Measurements from ENCODE around the gene TFDP3.

TFDP3 gene

DNA sequence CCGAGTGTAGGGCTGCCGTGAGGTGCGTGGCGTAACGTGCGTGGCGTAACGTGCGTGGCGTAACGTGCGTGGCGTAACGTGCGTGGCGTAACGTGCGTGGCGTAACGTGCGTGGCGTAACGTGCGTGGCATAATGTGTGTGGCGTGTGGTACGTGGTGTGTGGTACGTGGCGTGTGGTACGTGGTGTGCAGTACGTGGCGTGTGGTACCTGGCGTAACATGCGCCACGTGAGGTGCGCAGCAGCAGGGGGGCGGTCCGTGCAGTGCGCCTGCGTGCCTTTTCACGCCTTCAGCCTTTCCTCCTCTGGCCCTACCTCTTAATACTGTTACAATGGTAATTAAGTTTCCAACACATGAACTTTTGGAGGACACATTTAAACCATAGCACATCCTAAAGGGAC lies at the start of gene TFDP3:
TFDP3 (minus strand) TSS at position 26 of the 400 bp plus-strand sequence. CDS start 95 bp downstream, outside the sequence.
- ATAC-seq: no peak
- Mint-ChIP-seq H3K27ac (no peak within 1 kb of the TSS), H3K4me1 (no peaks in the 10 kb centered on the region)

GRCh38 chrX:133267621-133268020 lies 49.5 kb upstream of the TFDP3 start:
- H3K4me3 Mint-ChIP-seq: no peak overlapping the region
- DNase-seq (ENCODE audit: low spot score in 2 of 2): no peak
- ATAC-seq: no peak

More for the DNA sequence above, at the start of gene TFDP3:
- no peak for DNase-seq (ENCODE audit: low spot score in 2 of 2)
- Mint-ChIP-seq H3K9me3 (no peaks in the 10 kb centered on the region), H3K4me3 (no peak within 1 kb of the TSS), H3K36me3 (no peaks in the 10 kb centered on the region)

DNA sequence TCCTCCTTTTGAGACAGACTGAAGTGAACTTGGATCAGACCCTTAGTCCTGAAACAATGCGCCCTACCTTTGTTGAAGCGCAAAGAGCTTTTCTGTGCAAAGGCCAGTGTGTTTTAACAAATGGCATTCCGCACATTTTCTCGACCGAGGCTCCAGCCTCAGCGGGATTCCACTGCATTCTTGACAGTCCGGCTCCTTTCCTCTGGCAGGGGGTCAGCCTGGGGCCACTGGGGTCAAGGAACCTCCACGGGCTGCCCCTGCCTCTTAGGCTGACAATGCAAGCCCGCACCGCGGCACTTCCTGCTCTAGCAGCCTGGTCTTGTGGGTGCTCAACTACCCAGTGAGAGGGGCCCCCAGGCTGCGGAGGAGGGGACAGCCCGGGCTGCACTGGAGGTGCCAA lies 47.2 kb upstream of the TFDP3 start:
- Mint-ChIP-seq H3K4me1 (no peaks in the 10 kb centered on the region), H3K36me3 (no peaks in the 10 kb centered on the region), H3K9me3 (no peaks in the 10 kb centered on the region), H3K4me3 (no peak overlapping the region), H3K27ac (no peak overlapping the region)
- no peak for DNase-seq (ENCODE audit: low spot score in 2 of 2)
- no peak for ATAC-seq

More at GRCh38 chrX:133267621-133268020, 49.5 kb upstream of the TFDP3 start:
- H3K4me1 Mint-ChIP-seq: no peaks in the 10 kb centered on the region
- no peaks in the 10 kb centered on the region for H3K36me3 Mint-ChIP-seq
- no peak overlapping the region for H3K27ac Mint-ChIP-seq
- H3K9me3 Mint-ChIP-seq: no peaks in the 10 kb centered on the region

DNA sequence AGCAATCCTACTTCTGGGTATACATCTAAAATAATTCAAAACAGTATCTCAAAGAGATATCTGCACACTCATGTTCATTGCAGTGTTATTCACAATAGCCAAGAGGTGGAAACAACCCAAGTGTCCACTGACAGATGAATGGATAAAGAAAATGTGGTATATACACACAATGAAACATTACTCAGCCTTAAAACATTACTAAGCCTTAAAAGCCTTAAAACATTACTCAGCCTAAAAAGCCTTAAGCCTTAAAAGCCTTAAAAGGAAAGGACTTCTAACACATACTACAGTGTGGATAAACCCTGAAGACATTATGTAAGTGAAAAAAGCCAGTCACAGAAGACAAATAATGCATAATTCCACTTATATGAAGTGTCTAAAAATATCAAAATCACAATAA lies 40.3 kb upstream of the TFDP3 start:
- Mint-ChIP-seq H3K27ac (no peak overlapping the region), H3K9me3 (no peaks in the 10 kb centered on the region), H3K36me3 (no peaks in the 10 kb centered on the region), H3K4me3 (no peak overlapping the region), H3K4me1 (no peaks in the 10 kb centered on the region)
- DNase-seq (ENCODE audit: low spot score in 2 of 2) (no peak), ATAC-seq (no peak)

- Mint-ChIP-seq H3K4me3 (no peak overlapping the region), H3K4me1 (no peaks in the 10 kb centered on the region), H3K36me3 (no peaks in the 10 kb centered on the region), H3K27ac (no peak overlapping the region), H3K9me3 (no peaks in the 10 kb centered on the region)
- DNase-seq (ENCODE audit: low spot score in 2 of 2) (no peak), ATAC-seq (no peak)
Measured at GRCh38 chrX:133254666-133255065, 36.5 kb upstream of the TFDP3 start.

- peaks cover 5% of the 10 kb centered on the region for H3K9me3 Mint-ChIP-seq
- H3K36me3 Mint-ChIP-seq: no peaks in the 10 kb centered on the region
- no peak overlapping the region for H3K27ac Mint-ChIP-seq
- H3K4me1 Mint-ChIP-seq: no peaks in the 10 kb centered on the region
- ATAC-seq: no peak
- no peak overlapping the region for H3K4me3 Mint-ChIP-seq
- DNase-seq (ENCODE audit: low spot score in 2 of 2): no peak
Measured at GRCh38 chrX:133251204-133251603, 33.0 kb upstream of the TFDP3 start.

- ATAC-seq (no peak), DNase-seq (ENCODE audit: low spot score in 2 of 2) (no peak)
- Mint-ChIP-seq H3K36me3 (no peaks in the 10 kb centered on the region), H3K27ac (no peak overlapping the region), H3K9me3 (peaks cover 5% of the 10 kb centered on the region), H3K4me1 (no peaks in the 10 kb centered on the region), H3K4me3 (no peak overlapping the region)
Measured at GRCh38 chrX:133250184-133251100, 32.3 kb upstream of the TFDP3 start.

- no peak for DNase-seq (ENCODE audit: low spot score in 2 of 2)
- H3K9me3 Mint-ChIP-seq: peaks cover 5% of the 10 kb centered on the region
- no peak overlapping the region for H3K4me3 Mint-ChIP-seq
- H3K4me1 Mint-ChIP-seq: no peaks in the 10 kb centered on the region
- H3K27ac Mint-ChIP-seq: no peak overlapping the region
- ATAC-seq: no peak
- H3K36me3 Mint-ChIP-seq: no peaks in the 10 kb centered on the region
Measured at GRCh38 chrX:133249266-133250058, 31.3 kb upstream of the TFDP3 start.

- Mint-ChIP-seq H3K9me3 (peaks cover 5% of the 10 kb centered on the region), H3K27ac (no peak overlapping the region), H3K4me1 (no peaks in the 10 kb centered on the region), H3K36me3 (no peaks in the 10 kb centered on the region), H3K4me3 (no peak overlapping the region)
- no peak for DNase-seq (ENCODE audit: low spot score in 2 of 2)
- no peak for ATAC-seq
Measured at GRCh38 chrX:133248177-133248576, 30.0 kb upstream of the TFDP3 start.

GRCh38 chrX:133246921-133247320 lies 28.8 kb upstream of the TFDP3 start:
- DNase-seq (ENCODE audit: low spot score in 2 of 2): no peak
- peaks cover 5% of the 10 kb centered on the region for H3K9me3 Mint-ChIP-seq
- no peaks in the 10 kb centered on the region for H3K4me1 Mint-ChIP-seq

DNA sequence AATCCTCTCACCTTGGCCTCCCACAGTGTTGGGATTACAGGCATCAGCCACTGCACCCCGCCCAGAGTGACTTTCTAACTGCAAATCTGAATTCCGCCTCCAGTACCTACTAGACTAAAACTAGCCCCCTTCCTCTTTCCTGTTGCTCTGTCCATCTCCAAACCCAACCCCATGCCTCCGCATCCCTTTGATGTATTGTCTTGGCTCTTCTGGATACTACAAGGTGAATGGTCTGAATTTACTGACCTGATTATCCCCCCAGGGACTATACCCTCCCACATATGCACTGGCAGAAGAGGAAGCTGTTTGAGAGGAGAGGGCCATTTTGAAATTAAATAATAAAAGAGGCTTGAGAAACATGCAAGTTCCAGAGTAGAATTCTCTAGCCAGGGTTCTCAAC lies 17.7 kb upstream of the TFDP3 start:
- Mint-ChIP-seq H3K9me3 (no peaks in the 10 kb centered on the region), H3K4me1 (no peaks in the 10 kb centered on the region), H3K27ac (no peak overlapping the region), H3K36me3 (no peaks in the 10 kb centered on the region), H3K4me3 (no peak overlapping the region)
- ATAC-seq (no peak), DNase-seq (ENCODE audit: low spot score in 2 of 2) (no peak)

More at GRCh38 chrX:133246921-133247320, 28.8 kb upstream of the TFDP3 start:
- no peak for ATAC-seq
- no peak overlapping the region for H3K27ac Mint-ChIP-seq
- no peak overlapping the region for H3K4me3 Mint-ChIP-seq
- no peaks in the 10 kb centered on the region for H3K36me3 Mint-ChIP-seq

- Mint-ChIP-seq H3K9me3 (no peaks in the 10 kb centered on the region), H3K36me3 (no peaks in the 10 kb centered on the region), H3K27ac (no peak overlapping the region), H3K4me1 (no peaks in the 10 kb centered on the region), H3K4me3 (no peak overlapping the region)
- DNase-seq (ENCODE audit: low spot score in 2 of 2) (no peak), ATAC-seq (no peak)
Measured at GRCh38 chrX:133232331-133232730, 14.2 kb upstream of the TFDP3 start.

DNA sequence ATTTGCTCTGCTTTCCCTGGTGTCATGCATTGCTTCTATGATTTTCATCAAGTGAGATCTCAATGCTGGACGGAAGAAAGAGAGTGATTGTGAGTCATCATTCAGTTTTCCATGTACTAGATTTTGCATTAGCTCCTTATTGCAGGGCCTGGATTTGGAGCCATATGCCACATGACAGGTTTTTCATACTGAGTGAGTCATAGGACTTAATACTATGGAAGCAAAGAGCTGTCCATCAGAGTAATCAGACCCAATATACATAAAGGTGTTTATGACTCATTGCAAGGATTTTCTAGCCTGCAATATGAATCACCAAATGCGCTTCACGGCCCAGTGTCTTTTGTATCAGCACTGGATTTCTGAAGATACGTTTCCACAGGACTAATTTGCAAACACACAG lies 11.2 kb upstream of the TFDP3 start:
- no peak for DNase-seq (ENCODE audit: low spot score in 2 of 2)
- Mint-ChIP-seq H3K36me3 (no peaks in the 10 kb centered on the region), H3K27ac (no peak overlapping the region), H3K4me3 (no peak overlapping the region), H3K9me3 (no peaks in the 10 kb centered on the region), H3K4me1 (no peaks in the 10 kb centered on the region)
- no peak for ATAC-seq

- ATAC-seq (no peak), DNase-seq (ENCODE audit: low spot score in 2 of 2) (no peak)
- H3K36me3 Mint-ChIP-seq: no peaks in the 10 kb centered on the region
- H3K4me3 Mint-ChIP-seq: no peak overlapping the region
- no peaks in the 10 kb centered on the region for H3K4me1 Mint-ChIP-seq
- no peak overlapping the region for H3K27ac Mint-ChIP-seq
- H3K9me3 Mint-ChIP-seq: no peaks in the 10 kb centered on the region
Measured at GRCh38 chrX:133215747-133216146, 2.4 kb downstream of the TFDP3 start.

DNA sequence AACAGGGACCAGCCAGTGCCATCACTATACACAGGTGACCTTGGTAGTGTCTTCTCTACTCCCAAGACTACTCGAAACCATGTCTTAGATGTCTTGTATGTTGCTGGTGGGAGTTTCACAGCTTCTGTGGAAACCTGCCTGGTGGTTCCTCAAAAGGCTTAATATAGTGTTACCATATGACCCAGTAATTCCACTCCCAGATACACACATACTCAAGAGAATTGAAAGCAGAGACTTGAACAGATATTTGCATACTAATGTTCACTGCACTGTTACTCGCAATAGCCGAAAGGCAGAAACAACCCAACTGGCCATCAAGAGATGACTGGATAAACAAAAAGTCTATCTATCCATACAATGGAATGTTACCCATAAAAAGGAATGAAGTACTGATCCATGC lies 3.1 kb downstream of the TFDP3 start:
- Mint-ChIP-seq H3K4me1 (no peaks in the 10 kb centered on the region), H3K4me3 (no peak overlapping the region), H3K36me3 (no peaks in the 10 kb centered on the region), H3K27ac (no peak overlapping the region), H3K9me3 (no peaks in the 10 kb centered on the region)
- ATAC-seq (no peak), DNase-seq (ENCODE audit: low spot score in 2 of 2) (no peak)

GRCh38 chrX:133214301-133214700 lies 3.9 kb downstream of the TFDP3 start:
- ATAC-seq (no peak), DNase-seq (ENCODE audit: low spot score in 2 of 2) (no peak)
- no peak overlapping the region for H3K27ac Mint-ChIP-seq
- no peaks in the 10 kb centered on the region for H3K9me3 Mint-ChIP-seq
- H3K4me1 Mint-ChIP-seq: no peaks in the 10 kb centered on the region
- no peak overlapping the region for H3K4me3 Mint-ChIP-seq
- no peaks in the 10 kb centered on the region for H3K36me3 Mint-ChIP-seq

Data from stimulated activated effector memory CD8-positive, alpha-beta T cell treated with anti-CD3 and anti-CD28 coated beads, Interleukin-12 subunit alpha, Interleukin-12 subunit beta, amount 100 ng/mL, for 72 hours (primary cell).